GM21447 (cell line): Measurements from ENCODE around the gene AAGAB.
"Not testable (repeated sequence)": the region's sequence is repeated elsewhere in the genome, so short reads cannot be mapped to it uniquely, and the experiment has no call there.

Experiments used
- ATAC-seq: cut with Tn5 transposase; IDR thresholded peaks from one replicate; pipeline ENCODE4 v1.9.1; 2021; ENCODE audit not compliant: unreplicated experiment

AAGAB gene

DNA sequence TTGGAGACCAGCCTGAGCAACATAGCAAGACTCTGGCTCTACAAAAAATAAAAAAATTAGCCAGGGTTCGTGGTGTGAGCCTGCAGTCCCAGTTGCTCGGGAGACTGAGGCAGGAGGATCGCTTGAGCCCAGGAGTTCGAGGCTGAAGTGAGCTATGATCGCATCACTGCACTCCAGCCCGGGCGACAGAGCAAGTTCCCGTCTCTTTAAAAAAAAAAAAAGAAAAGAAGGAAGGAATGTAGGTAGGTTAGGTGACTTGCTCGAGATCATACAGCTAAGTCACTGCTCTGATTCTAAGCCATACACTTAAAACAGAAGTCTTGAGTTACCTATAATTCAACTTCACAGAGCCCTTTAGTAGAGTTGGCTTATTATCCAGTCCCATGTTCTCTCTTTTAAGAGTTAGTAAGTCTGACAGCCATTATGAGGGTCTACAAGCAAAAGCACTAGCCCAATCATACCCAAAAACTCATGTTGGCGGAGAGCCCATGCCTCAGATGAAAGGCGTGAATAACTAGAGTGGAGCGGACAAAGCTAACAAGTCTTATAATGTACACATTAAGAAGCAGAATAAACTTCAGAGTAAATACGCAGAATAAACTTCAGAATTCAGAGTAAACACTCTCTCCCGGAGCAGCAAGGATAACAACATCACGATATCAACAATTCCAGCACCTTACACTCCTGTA is 768 bp downstream of the AAGAB start:
- ATAC-seq = no peak

DNA sequence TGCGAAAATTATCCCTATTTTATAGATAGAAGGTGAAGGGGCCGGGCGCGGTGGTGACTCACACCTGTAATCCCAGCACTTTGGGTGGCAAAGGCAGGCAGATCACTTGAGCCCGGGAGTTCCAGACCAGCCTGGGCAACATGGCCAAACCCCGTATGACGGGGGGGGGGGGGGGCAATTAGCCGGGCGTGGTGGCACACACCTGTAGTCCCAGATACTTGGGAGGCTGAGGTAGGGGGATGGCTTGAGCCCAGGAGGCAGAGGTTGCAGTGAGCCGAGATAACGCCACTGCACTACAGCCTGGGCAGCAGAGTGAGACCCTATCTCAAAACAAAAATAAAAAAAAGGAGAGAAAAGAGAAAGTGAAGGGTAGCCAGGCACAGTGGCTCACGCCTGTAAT is 1.4 kb downstream of the AAGAB start:
- no peak for ATAC-seq

DNA sequence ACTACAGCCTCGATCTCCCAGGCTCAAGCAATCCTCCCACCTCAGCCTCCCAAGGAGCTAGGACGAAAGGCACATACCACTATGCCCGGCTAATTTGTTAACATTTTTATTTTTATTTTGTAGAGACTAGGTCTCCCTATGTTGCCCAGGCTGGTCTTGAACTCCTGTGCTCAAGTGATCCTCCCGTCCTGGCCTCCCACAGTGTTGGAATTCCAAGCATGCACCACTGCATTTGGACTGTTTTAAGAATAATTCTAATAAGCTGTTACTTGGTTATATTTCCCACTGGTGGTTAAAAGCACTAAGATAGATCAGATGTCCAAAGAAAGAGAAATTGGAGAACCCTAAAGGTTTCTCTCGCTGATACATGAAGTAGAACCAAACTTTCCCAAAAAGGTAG is 3.1 kb downstream of the AAGAB start:
- no peak for ATAC-seq

DNA sequence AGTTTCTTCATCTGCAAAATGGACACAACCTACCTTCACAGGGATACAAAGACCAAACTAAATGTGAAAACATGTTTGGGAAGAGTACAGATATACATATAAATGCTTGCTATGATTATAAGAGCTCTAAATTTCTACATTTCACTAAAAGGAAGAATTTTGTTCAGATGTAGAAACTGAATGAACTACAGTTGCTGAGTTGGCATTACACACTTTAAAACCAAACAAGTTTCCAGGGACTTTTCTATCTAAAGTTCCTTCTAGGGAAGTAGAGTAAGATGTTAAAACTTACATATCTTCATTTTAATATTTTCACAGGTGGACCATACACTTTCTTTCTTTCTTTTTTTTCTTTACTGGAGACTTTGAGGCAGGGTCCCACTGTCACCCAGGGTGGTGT is 4.6 kb downstream of the AAGAB start:
- no peak for ATAC-seq

DNA sequence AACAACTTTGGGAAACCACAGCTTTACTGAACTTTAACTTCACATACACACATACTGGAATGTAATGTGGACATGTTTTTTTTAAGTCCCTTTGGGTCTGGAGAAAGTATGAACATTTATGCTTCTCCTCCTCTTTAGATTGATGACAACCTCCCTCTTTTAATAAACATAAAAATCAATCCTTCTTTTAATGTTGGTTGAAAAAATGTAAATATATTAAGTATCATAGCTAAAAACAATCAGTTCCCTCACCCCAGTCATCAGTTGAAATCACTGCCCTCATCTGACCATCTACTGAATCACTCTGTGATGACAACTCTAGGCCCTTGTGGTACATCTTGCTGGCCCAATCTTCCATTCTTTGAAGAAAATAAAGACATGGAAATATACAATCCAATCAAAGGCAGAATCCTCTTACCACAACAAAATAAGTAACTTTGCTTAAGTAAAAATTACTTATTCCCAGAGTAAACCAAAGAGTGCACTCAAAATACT is 6.4 kb downstream of the AAGAB start:
- no peak for ATAC-seq

DNA sequence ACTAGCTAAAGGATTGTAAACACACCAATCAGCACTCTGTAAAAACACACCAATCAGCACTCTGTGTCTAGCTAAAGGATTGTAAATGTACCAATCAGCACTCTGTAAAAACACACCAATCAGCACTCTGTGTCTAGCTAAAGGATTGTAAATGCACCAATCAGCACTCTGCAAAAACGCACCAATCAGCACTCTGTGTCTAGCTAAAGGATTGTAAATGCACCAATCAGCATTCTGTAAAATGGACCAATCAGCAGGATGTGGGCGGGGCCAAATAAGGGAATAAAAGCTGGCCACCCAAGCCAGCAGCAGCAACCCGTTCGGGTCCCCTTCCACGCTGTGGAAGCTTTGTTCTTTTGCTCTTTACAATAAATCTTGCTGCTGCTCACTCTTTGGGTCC is 7.9 kb downstream of the AAGAB start:
- ATAC-seq = not testable (repeated sequence)

DNA sequence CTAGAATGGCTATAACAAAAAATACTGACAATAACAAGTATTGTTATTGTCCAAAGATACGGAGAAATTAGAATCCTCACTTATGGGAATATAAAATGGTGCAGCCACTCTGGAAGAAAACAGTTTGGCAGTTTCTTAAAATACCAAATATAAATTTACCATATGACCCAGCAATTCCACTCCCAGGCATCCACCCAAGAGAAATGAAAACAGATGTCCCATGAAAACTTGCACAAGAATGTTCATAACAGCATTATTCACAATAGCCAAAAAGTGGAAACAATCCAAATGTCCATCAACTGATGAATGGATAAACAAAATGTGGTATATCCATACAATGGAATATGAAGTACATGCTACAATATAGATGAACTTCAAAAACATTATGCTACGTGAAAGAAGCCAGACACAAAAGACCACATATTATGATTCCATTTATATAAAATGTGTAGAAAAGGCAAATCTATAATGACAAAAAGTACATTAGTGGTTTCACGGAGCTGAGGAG is 9.4 kb downstream of the AAGAB start:
- no peak for ATAC-seq

DNA sequence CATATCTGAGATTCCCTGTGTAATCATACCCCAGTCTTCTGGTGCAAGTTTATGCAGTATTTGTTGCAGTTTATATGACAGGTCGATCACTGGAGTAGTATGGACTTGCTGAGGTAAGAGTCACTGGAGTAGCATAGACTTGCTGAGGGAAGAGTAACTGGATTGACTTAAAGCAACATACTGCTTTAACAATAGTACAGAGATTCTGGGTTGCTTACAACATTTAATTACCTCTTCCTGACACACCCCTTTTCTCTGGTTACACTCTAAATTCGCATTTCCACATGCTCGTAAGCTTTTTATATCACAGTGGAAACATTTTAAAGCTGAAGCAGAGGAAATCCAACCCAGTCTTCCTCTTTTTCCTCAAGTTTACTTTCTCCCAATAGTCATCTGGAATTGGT is 11.8 kb downstream of the AAGAB start:
- no peak for ATAC-seq

DNA sequence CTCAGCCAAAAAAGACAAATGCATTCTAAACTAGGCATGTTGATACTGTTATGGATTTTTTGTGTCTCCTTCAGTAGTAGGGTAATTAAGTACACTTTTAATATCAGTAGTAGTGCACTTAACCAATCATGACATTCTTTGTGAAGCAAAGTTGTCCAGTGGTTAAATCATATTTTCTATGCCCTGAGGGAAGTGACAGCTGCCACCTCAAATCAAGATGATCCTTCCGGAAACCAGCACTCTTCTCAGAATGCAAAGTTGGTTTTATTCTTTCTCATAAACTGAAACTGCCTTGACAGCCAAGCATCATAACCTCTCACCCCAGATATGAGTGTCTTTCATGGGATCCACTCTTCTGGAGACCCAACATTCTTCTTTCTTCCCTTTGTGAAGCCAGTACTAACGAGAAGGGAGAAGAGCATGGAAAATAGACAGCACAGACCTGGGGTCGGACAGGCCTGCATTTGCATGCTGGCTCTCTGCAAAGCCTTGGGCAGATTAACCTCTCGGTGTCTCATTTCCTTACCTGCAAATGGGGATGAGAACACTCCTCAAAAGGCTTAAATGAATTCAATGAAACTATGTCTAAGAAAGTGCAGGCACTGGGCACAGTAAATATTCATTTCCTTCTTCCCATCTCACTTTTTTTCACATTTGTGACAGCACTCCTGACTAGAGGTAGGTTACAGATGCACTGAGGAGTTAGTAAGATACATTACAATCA is 13.2 kb downstream of the AAGAB start:
- peak; percentile 84 for ATAC-seq

DNA sequence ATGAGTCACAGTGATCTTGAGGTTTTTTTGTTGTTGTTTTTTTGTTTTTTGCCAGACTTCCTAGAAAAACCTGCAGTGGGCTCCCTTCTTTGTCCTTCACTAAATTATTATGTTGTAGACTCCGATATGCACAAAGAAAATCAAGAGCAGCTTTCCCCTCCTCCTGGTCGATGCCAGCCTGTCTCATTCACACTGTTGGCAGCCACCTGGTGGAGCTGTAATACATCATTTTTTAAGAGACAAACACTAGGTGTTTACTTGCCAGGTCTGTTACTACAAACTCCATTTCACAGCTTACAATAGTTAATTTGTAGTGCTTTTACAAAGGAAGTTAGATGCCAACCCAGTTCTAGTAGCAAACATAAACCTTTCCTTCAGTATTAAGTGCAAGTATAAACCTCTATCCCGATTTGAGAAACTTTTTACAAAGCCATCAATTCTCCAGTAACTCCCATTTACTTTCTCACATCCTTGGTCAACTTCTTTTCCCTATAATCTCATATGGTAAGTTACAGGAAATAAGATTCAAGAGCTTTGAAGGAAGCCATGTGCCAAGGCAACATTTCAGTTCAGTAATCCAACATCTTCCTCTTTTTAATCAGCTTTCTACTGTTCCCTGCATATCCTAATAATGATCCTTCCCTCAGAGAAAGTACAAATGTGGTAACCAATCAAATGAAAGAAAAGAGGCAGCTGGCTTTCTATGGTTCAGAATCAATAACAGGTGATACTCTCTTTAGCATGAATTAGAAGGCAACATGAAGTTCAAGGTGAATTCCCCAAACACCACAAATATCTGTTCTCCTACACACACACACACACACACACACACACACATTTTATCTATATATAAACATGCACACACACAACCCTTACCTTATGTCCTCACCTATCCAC is 14.0 kb downstream of the AAGAB start:
- peak; percentile 13 for ATAC-seq

DNA sequence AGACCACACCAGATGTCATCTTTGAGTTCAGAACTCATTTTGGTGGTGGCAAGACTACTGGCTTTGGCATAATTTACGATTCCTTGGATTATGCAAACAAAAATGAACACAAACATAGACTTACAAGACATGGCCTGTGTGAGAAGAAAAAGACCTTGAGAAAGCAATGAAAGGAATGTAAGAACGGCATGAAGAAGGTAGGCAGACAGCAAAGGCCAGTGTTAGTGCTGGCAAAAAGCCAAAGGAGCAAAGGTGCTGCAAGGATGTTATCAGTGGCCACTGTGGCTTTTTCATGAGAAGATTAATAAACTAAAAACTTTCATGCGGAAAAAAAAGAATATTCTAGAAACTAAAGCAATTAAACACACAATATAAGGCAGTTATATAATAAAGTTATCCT is 21.9 kb downstream of the AAGAB start:
- ATAC-seq = no peak

DNA sequence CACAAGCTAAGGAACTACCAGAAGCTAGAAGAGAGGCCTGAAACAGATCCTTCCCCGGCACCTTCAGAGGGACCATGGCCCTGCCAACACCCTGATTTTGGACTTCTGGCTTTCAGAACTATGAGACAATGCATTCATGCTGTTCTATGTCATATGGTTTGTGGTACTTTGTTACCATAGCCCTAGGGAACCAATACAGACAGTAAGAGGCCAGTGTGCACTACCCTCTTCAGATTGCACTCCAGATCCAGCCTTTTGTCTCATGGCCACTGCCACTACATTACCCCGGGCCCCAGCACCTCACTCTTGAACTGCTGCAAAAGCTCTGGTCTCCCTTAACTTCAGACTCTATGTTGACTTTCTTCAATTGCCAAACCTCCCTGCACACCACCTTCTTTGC is 24.0 kb downstream of the AAGAB start:
- no peak for ATAC-seq

DNA sequence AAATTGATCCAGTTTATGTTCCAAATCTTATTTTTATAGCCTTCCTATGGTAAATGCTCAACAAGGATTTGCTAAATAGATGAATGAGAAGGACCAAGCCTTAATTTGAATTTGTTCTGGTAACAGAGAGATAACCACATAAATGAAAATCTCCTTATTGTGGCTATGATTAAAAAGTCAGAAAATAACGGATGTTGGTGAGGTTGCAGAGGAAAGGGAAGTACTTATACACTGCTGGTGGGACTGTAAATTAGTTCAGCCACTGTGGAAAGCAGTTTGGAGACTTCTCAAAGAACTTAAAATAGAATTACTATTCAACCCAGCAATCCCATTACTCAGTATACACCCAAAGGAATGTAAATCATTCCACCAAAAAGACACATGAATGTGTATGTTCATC is 26.2 kb downstream of the AAGAB start:
- no peak for ATAC-seq

DNA sequence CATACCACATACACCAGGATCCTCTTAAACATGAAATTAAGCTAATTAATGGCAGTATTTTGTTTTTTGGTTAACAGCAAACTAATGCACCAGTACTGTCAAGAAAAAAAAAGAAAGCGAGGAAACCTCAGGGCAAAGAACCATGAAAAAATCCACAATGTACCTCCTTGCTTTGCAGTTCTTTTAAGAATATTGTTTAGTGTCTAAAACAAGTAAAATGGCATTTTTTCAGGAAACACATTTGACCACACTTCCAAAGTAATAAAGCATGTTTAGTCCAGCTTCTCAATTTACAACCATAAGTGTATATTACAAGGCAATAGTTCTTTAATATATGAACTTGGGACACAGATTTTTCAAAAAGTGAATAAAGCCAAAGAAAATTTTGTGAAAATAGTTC is 26.6 kb downstream of the AAGAB start:
- ATAC-seq = no peak

DNA sequence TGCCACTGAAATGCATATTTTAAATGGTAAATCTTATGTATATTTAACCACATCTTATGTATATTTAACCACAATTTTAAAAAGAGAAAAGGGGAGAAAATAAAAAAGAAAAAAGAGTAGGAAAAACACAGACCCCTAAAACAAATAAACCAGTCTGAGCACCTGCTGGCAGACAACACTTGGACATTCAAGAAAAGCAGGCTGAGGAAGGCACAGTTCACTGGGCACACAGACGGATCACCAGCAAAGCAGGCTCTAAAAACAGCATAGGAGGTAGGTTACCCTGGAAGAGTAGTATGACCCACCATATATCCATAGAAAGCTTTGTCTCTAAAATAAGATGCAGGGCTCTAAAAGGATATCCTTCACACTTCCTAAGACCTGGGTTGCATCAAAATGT is 27.0 kb downstream of the AAGAB start:
- no peak for ATAC-seq

DNA sequence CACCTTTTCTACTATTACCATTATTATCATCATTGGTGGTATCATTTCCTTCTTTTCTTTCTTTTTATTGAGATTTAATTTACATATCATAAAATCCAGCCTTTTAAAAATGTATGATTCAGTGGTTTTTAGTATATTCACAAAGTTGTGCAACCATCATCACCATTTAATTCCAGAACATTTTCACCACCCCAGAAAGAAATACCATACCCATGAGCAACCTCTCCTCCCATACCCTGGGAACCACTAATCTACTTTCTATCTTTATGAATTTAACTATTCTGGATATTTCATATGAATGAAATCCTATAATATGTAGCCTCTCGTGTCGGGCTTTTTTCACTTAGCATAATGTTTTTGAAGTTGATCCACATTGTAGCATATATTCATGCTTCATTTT is 29.1 kb downstream of the AAGAB start:
- ATAC-seq = no peak

DNA sequence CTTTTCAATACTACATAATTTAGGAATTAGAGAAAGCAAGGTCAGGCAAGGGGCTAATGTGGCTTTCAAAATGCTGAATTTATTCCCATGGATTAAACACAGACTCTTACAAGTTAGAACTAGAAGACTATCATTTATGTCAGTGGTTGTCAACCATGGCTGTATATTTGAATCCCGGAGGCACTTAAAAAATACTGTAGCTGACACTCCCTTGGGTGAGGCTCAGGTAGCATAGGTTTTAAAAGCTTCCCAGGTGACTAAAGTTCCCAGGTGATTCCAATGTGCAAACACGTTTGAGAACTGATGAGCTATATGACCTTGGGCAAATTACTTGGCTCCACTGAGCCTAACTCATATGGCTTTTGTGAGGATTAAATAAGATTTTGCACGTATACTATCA is 29.6 kb downstream of the AAGAB start:
- no peak for ATAC-seq

DNA sequence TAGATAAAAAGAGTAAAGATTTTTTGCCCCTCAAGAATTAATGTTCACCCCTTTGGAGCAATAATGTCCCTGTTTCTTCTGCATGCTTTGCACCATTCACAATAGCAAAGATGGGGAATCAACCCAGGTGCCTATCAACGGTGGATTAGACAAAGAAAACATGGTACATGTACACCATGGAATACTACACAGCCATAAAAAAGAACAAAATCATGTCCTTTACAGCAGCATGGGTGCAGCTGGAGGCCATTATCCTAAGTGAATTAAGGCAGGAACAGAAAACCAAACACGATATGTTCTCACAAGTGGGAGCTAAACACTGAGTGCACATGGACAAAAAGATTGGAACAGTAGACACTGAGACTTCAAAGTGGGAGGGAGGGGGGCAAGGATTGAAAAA is 35.2 kb downstream of the AAGAB start:
- no peak for ATAC-seq

DNA sequence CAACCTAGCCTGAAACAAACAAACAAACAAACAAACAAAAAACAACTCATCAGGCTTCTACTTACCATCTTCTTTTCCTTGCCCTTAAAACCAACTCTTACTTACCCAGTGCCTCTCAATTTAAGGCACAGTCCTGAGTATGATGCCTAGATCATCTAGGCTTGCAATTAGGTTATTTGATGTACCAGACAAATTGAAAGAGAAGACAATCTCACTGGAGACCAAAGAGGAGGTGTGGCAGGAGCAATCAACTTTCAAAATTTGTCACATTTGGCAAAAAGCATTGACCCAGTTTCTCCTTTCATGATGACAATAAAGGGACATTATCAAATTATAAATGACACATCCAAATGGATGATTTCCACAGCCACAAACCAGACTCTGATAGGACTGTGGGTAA is 36.0 kb downstream of the AAGAB start:
- no peak for ATAC-seq

DNA sequence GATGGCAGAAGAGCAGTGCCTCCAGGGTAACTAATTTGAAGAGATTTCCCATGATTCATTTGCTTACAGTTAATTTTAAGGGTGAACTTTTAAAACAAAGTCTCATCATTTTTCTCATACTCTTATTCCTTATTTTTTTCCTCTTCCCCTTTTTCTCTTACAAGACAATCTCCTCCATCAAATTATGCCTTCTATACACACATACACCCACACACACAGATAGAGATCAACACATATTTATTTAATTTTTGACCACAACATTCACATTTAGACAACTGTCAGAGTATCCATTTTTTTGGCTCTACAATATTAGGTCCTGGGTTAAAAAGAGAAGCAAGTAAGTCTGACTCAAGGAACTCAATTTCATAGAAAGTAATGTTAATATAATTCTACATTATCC is 37.6 kb downstream of the AAGAB start:
- ATAC-seq = no peak

DNA sequence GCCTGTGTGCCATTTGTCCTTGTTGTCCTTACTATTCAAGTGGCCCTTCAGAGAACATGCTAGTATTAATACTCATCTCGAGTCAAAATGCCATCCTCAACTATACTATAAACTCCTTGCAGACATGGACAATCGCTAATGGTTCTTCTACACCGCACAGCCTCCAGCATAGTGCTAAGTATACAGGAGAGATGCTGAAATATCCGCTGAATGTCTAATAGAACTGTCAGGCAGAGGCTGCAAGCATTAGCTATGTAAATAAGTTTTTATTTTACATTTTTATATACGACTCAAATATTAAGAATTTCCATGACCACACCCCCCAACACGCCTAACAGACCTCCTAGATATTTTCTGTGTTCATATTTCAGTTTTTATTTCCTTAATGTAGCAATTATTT is 39.4 kb downstream of the AAGAB start:
- no peak for ATAC-seq
